Keratinocyte (primary cell): ENCODE measurements around the gene FARP1. TPM values are rescaled to one million over a fixed set of nuclear protein-coding genes. Genes with fewer than 3 reads are reported as not detected.

Experiments
- DNase-seq: peaks from one replicate; pipeline ENCODE4 v3.0.0-alpha.2; 2011; ENCODE audit warnings: low read depth, missing footprints, low spot score
- FAIRE-seq: peaks from 2 replicates; lab custom pipeline; 2011; peaks lifted over from hg19 to GRCh38; lab: Jason Lieb, UNC
- H2AFZ ChIP-seq: 2 replicates; pipeline ENCODE4 v1.6.0; 2012; ENCODE audit warnings: low read length, control low read depth, inconsistent platforms; ENCODE audit not compliant: control insufficient read depth
- H3K27ac ChIP-seq: 2 replicates; pipeline ENCODE4 v1.5.1; 2011; ENCODE audit warnings: low read length; ENCODE audit not compliant: control insufficient read depth, insufficient read depth
- H3K27me3 ChIP-seq: 3 replicates; pipeline ENCODE4 v1.6.0; 2011; ENCODE audit warnings: low read length; ENCODE audit not compliant: control insufficient read depth, insufficient read depth; ENCODE audit errors: extremely low read depth
- H3K36me3 ChIP-seq, 2 experiments: 2 replicates in 1 of 2; 3 replicates in 1 of 2; pipeline ENCODE4 v1.5.1; 2011; ENCODE audit warnings: low read length in 2 of 2, mild to moderate bottlenecking in 1 of 2; ENCODE audit not compliant: control insufficient read depth in 2 of 2, insufficient read depth in 2 of 2; ENCODE audit errors: extremely low read depth in 1 of 2
- H3K4me1 ChIP-seq: 3 replicates; pipeline ENCODE4 v1.5.1; 2011; ENCODE audit warnings: low read length; ENCODE audit not compliant: control insufficient read depth, insufficient read depth; ENCODE audit errors: extremely low read depth
- H3K4me2 ChIP-seq: 3 replicates; pipeline ENCODE4 v1.6.0; 2011; ENCODE audit warnings: low read depth, low read length; ENCODE audit not compliant: control insufficient read depth, insufficient read depth; ENCODE audit errors: extremely low read depth
- H3K4me3 ChIP-seq, 3 experiments: fragments of 200-600 bp in 1 of 3; sonication (generic) in 1 of 3; 2 replicates in 2 of 3; 3 replicates in 1 of 3; pipeline ENCODE4 v1.5.1; 2011 to 2016; ENCODE audit warnings: low read length in 3 of 3, mild to moderate bottlenecking in 3 of 3, control low read depth in 2 of 3, inconsistent platforms in 1 of 3, low read depth in 1 of 3, mixed read lengths in 1 of 3, mixed run types in 1 of 3, moderate library complexity in 1 of 3; ENCODE audit not compliant: control insufficient read depth in 2 of 3, insufficient read depth in 2 of 3; ENCODE audit errors: extremely low read depth in 1 of 3
- H3K79me2 ChIP-seq: 2 replicates; pipeline ENCODE4 v1.6.0; 2012; ENCODE audit warnings: low read length; ENCODE audit not compliant: control insufficient read depth, insufficient read depth
- H3K9ac ChIP-seq: 3 replicates; pipeline ENCODE4 v1.6.0; 2011; ENCODE audit warnings: low read length; ENCODE audit not compliant: control insufficient read depth, insufficient read depth; ENCODE audit errors: extremely low read depth
- H3K9me1 ChIP-seq: 3 replicates; pipeline ENCODE4 v1.6.0; 2011; ENCODE audit warnings: low read length; ENCODE audit not compliant: control insufficient read depth, insufficient read depth; ENCODE audit errors: extremely low read depth
- H3K9me3 ChIP-seq: 2 replicates; pipeline ENCODE4 v1.5.1; 2012; ENCODE audit warnings: low read depth, low read length; ENCODE audit not compliant: control insufficient read depth
- H4K20me1 ChIP-seq: 3 replicates; pipeline ENCODE4 v1.6.0; 2011; ENCODE audit warnings: low read length; ENCODE audit not compliant: control insufficient read depth, insufficient read depth; ENCODE audit errors: extremely low read depth
- EZH2 ChIP-seq: IDR thresholded peaks from one replicate; pipeline ENCODE4 v1.6.1; 2012; ENCODE audit warnings: inconsistent platforms, mild to moderate bottlenecking, low read length, moderate library complexity
- dilution Hi-C: fragments of 300-500 bp; cut with MboI; formaldehyde crosslinking; loops from one replicate; pipeline ENCODE4 v1.7.0; 2020; ENCODE audit warnings: low sequenced_read_pairs; ENCODE audit not compliant: extremely low pct_ligation_motif_present
- polyA plus RNA-seq, 5 experiments: library from polyadenylated mRNA; depleted of rRNA in 3 of 5; stranded (reverse) in 3 of 5; stranded (forward) in 1 of 5; unstranded in 1 of 5; fragments of >200 nt; gene quantifications; 1 replicate in 1 of 5; 2 replicates in 3 of 5; 3 replicates in 1 of 5; pipeline versions ENCODE4 v1.2.1 to v1.2.3, GENCODE V29; 2011 to 2012; ENCODE audit warnings: missing spikeins in 2 of 5, low read depth in 1 of 5, low replicate concordance in 1 of 5
- TF ChIP-seq, protein P1 (sequence below), 3 experiments: IDR thresholded peaks in 1 of 3; conservative IDR thresholded peaks in 1 of 3; optimal IDR thresholded peaks in 1 of 3; 2 replicates in 2 of 3; 3 replicates in 1 of 3; pipeline versions ENCODE3 to v1.5.1; 2011; ENCODE audit warnings: low read length in 3 of 3, mild to moderate bottlenecking in 3 of 3, moderate library complexity in 2 of 3, control low read depth in 1 of 3, inconsistent platforms in 1 of 3; ENCODE audit not compliant: insufficient read depth in 2 of 3; ENCODE audit errors: extremely low read depth in 1 of 3

The FARP1 gene
- polyA plus RNA-seq, 1 donor (not counting 4 experiments of a cell fraction or from before 2014, with no cell fraction given), result 10.3 TPM

- TF ChIP-seq, protein P1, sequence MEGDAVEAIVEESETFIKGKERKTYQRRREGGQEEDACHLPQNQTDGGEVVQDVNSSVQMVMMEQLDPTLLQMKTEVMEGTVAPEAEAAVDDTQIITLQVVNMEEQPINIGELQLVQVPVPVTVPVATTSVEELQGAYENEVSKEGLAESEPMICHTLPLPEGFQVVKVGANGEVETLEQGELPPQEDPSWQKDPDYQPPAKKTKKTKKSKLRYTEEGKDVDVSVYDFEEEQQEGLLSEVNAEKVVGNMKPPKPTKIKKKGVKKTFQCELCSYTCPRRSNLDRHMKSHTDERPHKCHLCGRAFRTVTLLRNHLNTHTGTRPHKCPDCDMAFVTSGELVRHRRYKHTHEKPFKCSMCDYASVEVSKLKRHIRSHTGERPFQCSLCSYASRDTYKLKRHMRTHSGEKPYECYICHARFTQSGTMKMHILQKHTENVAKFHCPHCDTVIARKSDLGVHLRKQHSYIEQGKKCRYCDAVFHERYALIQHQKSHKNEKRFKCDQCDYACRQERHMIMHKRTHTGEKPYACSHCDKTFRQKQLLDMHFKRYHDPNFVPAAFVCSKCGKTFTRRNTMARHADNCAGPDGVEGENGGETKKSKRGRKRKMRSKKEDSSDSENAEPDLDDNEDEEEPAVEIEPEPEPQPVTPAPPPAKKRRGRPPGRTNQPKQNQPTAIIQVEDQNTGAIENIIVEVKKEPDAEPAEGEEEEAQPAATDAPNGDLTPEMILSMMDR (optimal IDR thresholded peaks at IDR 0.05 in 1 of 3, IDR thresholded peaks at IDR 0.05 in 1 of 3, conservative IDR thresholded peaks at IDR 0.05 in 1 of 3; ENCODE audit: extremely low read depth in 1 of 3, insufficient read depth in 2 of 3, low read length in 3 of 3), result no peak
- TF ChIP-seq EZH2, result no peak
- no peaks in the 10 kb centered on the region for H3K9me3 ChIP-seq
- no peaks in the 10 kb centered on the region for H3K4me1 ChIP-seq
- H3K9ac ChIP-seq, result no peak overlapping the region
- H3K9me1 ChIP-seq, result no peaks in the 10 kb centered on the region
- H4K20me1 ChIP-seq, result no peaks in the 10 kb centered on the region
- dilution Hi-C loops, result no loop called here
- FAIRE-seq (no peak), DNase-seq (no peak)
- H3K4me2 ChIP-seq, result no peak overlapping the region
- H3K79me2 ChIP-seq, result no peaks in the 10 kb centered on the region
- H2AFZ ChIP-seq, result no peak overlapping the region
- no peak overlapping the region for H3K27ac ChIP-seq
- H3K4me3 ChIP-seq, result no peak overlapping the region
- no peaks in the 10 kb centered on the region for H3K27me3 ChIP-seq
- no peaks in the 10 kb centered on the region for H3K36me3 ChIP-seq
Observed at GRCh38 chr13:98234348-98234747, 91.5 kb downstream of the FARP1 start.

DNA sequence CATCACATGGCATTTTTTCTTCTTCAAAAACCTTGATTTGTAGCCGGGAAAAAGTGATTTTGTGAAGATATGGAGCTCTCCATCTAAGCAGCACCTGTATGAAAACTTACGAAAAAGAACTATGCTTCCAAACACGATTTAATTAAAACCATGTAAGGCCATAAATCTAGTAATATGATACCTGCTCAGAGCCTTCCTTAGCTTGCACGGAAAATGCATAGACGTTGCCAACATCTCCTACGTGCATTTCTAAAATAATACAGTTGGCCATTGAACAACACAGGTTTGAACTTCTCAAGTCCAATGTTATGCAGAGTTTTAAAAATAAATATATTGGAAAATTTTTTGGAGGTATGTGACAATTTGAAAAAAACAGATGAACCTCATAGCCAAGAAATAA, 93.3 kb downstream of the FARP1 start:
- no peaks in the 10 kb centered on the region for H3K9me3 ChIP-seq
- dilution Hi-C loops, result no loop called here
- H4K20me1 ChIP-seq, result no peaks in the 10 kb centered on the region
- no peak for DNase-seq
- no peak for TF ChIP-seq EZH2
- TF ChIP-seq, protein P1 (optimal IDR thresholded peaks at IDR 0.05 in 1 of 3, IDR thresholded peaks at IDR 0.05 in 1 of 3, conservative IDR thresholded peaks at IDR 0.05 in 1 of 3; ENCODE audit: extremely low read depth in 1 of 3, insufficient read depth in 2 of 3, low read length in 3 of 3), result no peak
- H3K4me1 ChIP-seq, result no peaks in the 10 kb centered on the region
- H3K4me2 ChIP-seq, result no peak overlapping the region
- H3K9ac ChIP-seq, result no peak overlapping the region
- no peak overlapping the region for H2AFZ ChIP-seq
- H3K79me2 ChIP-seq, result no peaks in the 10 kb centered on the region
- H3K4me3 ChIP-seq, result no peak overlapping the region
- no peak overlapping the region for H3K27ac ChIP-seq
- no peaks in the 10 kb centered on the region for H3K36me3 ChIP-seq
- FAIRE-seq, result no peak
- H3K9me1 ChIP-seq, result no peaks in the 10 kb centered on the region
- H3K27me3 ChIP-seq, result no peaks in the 10 kb centered on the region
